ENCODE results near the gene RNF17. TPM values are rescaled to one million over a fixed set of nuclear protein-coding genes. Genes with fewer than 3 reads are reported as not detected.

Gene RNF17
- polyA plus RNA-seq, 1 of the 3 experiments (the other 2 are of a cell fraction), result not detected

- H4K20me1 ChIP-seq (ENCODE audit: insufficient read depth), result no peaks in the 10 kb centered on the region
- no peak overlapping the region for H3K4me3 ChIP-seq (ENCODE audit: low read depth in 2 of 2, low read length in 1 of 2)
- POLR2A ChIA-PET, result no interaction called here
- H3K79me2 ChIP-seq (ENCODE audit: insufficient read depth), result no peaks in the 10 kb centered on the region
- H3K27ac ChIP-seq (ENCODE audit: low read depth in 2 of 2, low read length in 1 of 2), result no peak overlapping the region
- no peak overlapping the region for H3K9ac ChIP-seq
- no peaks in the 10 kb centered on the region for H3K36me3 ChIP-seq (replicated peaks in 1 of 2; ENCODE audit: control insufficient read depth in 1 of 2, insufficient read depth in 2 of 2, low read length in 1 of 2)
- H3K9me2 ChIP-seq, result no peaks in the 10 kb centered on the region
- H3K4me2 ChIP-seq, result no peak overlapping the region
- CTCF ChIA-PET, result interaction anchor here (1.4 kb wide), 1 partner anchor 61 kb away, joined by 3 read pairs; no protein-coding TSS in a partner anchor
- no peaks in the 10 kb centered on the region for H3K4me1 ChIP-seq (ENCODE audit: control insufficient read depth in 1 of 2, insufficient read depth in 2 of 2, low read depth in 1 of 2, low read length in 1 of 2)
- H3K27me3 ChIP-seq (ENCODE audit: insufficient read depth), result no peaks in the 10 kb centered on the region
- no peaks in the 10 kb centered on the region for H3K9me3 ChIP-seq
- TF ChIP-seq GATA2 (CRISPR knock-in tag; IDR thresholded peaks at IDR 0.05) (no peak), MEF2A (IDR thresholded peaks at IDR 0.05; ENCODE audit: borderline replicate concordance, low read depth) (no peak), FOXJ3 (CRISPR knock-in tag; IDR thresholded peaks at IDR 0.05) (no peak), EP300 (IDR thresholded peaks at IDR 0.05; ENCODE audit: borderline replicate concordance in 1 of 2, low read depth in 1 of 2, low read length in 1 of 2) (no peak), NFIC (IDR thresholded peaks at IDR 0.05; ENCODE audit: borderline replicate concordance) (no peak), RAD21 (IDR thresholded peaks at IDR 0.05; ENCODE audit: low read length) (no peak)
- TF ChIP-seq, protein P1, sequence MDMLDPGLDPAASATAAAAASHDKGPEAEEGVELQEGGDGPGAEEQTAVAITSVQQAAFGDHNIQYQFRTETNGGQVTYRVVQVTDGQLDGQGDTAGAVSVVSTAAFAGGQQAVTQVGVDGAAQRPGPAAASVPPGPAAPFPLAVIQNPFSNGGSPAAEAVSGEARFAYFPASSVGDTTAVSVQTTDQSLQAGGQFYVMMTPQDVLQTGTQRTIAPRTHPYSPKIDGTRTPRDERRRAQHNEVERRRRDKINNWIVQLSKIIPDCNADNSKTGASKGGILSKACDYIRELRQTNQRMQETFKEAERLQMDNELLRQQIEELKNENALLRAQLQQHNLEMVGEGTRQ (IDR thresholded peaks at IDR 0.05; ENCODE audit: borderline replicate concordance, low read depth, low read length), result no peak
- no peak overlapping the region for H2AFZ ChIP-seq (ENCODE audit: low read depth)
- DNase-seq, result no peak
- WGBS (ENCODE audit: low lambda C conversion rate), result 6% methylated on average over 4 of the region's 4 CpGs
- H3F3A ChIP-seq (replicated peaks; ENCODE audit: insufficient read depth), result no peaks in the 10 kb centered on the region
These were observed 29.0 kb upstream of the RNF17 start for GRCh38 chr13:24734950-24735349.

DNA sequence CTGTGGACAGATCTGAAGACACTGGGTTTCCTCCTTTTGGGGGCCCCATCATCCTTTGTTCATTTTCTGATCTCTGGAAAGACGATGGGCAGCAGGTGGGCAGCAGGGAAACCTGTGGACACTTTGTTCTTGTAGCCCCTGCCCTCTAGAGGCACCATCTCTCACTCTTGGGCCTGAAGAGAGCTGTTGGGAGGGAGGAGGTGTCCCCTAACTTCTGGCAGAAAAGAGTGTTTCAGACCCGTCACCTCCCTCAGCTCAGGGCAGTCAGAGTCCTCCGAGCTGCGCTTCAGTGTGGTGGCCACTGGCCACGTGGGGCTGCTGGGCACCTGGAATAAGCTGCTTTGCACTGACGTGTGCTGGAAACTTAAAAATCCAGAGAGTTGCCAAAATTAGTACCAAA, 26.9 kb upstream of the RNF17 start:
- Histone ChIP-seq H3K9ac (no peak overlapping the region), H3K79me2 (ENCODE audit: insufficient read depth) (no peaks in the 10 kb centered on the region), H3K4me3 (ENCODE audit: low read depth in 2 of 2, low read length in 1 of 2) (no peak overlapping the region), H3K36me3 (replicated peaks in 1 of 2; ENCODE audit: control insufficient read depth in 1 of 2, insufficient read depth in 2 of 2, low read length in 1 of 2) (no peaks in the 10 kb centered on the region), H4K20me1 (ENCODE audit: insufficient read depth) (no peaks in the 10 kb centered on the region), H3K4me2 (no peak overlapping the region), H3K9me3 (no peaks in the 10 kb centered on the region), H3K4me1 (ENCODE audit: control insufficient read depth in 1 of 2, insufficient read depth in 2 of 2, low read depth in 1 of 2, low read length in 1 of 2) (no peaks in the 10 kb centered on the region), H3F3A (replicated peaks; ENCODE audit: insufficient read depth) (no peaks in the 10 kb centered on the region), H3K9me2 (no peaks in the 10 kb centered on the region), H3K27ac (ENCODE audit: low read depth in 2 of 2, low read length in 1 of 2) (no peak overlapping the region), H3K27me3 (ENCODE audit: insufficient read depth) (no peaks in the 10 kb centered on the region), H2AFZ (ENCODE audit: low read depth) (no peak overlapping the region)
- no peak for DNase-seq
- WGBS (ENCODE audit: low lambda C conversion rate), result 39% methylated on average over 6 of the region's 6 CpGs
- POLR2A ChIA-PET, result no interaction called here
- TF ChIP-seq IRF3 (IDR thresholded peaks at IDR 0.05; ENCODE audit: low read depth, low read length) (no peak), USF1 (IDR thresholded peaks at IDR 0.05; ENCODE audit: borderline replicate concordance, low read depth) (no peak), RAD21 (IDR thresholded peaks at IDR 0.05; ENCODE audit: low read length) (no peak), EZH2phosphoT487 (IDR thresholded peaks at IDR 0.05; ENCODE audit: borderline replicate concordance, low read depth) (no peak), CTCF (IDR thresholded peaks at IDR 0.05) (no peak), REST (IDR thresholded peaks at IDR 0.05; ENCODE audit: low read depth, low read length) (no peak), MXI1 (IDR thresholded peaks at IDR 0.05; ENCODE audit: low read depth, low read length) (no peak), SIN3A (IDR thresholded peaks at IDR 0.05; ENCODE audit: borderline replicate concordance, low read depth, low read length) (no peak), RCOR1 (IDR thresholded peaks at IDR 0.05; ENCODE audit: low read length) (no peak), GATA2 (CRISPR knock-in tag; IDR thresholded peaks at IDR 0.05) (no peak), GABPA (IDR thresholded peaks at IDR 0.05; ENCODE audit: low read depth) (no peak)
- CTCF ChIA-PET, result no interaction called here

Data from SK-N-SH (cell line).